ENCODE results near the gene NEXMIF. TPM values are rescaled to one million over a fixed set of nuclear protein-coding genes. Genes with fewer than 3 reads are reported as not detected.

Gene NEXMIF
- total RNA-seq, 1 experiment from 2014 or later, result not detected

Other genes with a start within 250 kb of the NEXMIF start
- 30.7 TPM for gene ABCB7, start 230.8 kb upstream of the NEXMIF start, total RNA-seq (2021; ENCODE audit: unreplicated experiment)